DMS 273 (cell line): Measurements from ENCODE around the gene FAM98A.

Experiments
- DNase-seq: peaks from one replicate; lab custom pipeline; 2025; ENCODE audit not compliant: unreplicated experiment; lab: John Stamatoyannopoulos, UW

The FAM98A gene

GRCh38 chr2:33598561-33599174 is 431 bp downstream of the FAM98A start:
- peak; percentile 73 for DNase-seq

DNA sequence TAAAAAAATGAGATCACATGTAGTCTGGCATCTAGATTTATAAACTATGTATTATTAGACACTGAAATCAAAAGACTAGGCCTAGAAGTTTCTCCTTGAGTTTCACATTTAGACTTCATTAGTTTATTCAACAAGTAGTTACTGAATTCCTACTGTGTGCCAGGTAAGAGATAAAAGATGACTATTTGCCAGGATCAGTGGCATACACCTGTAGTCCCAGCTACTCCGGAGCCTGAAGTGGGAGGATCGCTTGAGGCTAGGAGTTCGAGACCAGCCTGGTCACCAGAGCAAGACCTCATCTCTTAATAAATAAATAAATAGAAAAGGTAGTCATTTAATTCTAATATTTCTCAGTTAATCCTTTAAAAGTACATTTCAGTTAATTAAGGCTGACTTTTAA is 2.1 kb downstream of the FAM98A start:
- no peak for DNase-seq

DNA sequence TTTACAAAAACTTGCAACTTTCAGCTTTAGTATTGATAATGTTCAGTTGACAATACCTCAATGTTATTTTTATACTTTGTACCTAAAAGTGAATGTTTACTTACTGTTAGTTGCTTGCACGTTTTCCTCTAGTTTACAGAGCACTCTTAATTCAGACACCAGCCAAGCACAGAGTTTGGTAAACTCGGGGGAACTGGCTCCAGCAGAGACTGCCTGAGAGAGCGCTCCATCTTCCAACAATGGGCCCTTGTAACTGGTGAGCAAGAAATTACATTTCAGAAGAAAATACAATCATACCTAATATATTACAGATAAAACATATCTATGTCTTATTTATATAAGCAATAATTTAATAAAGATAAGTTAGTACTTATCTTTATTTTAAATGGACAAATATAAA is 3.7 kb downstream of the FAM98A start:
- no peak for DNase-seq

DNA sequence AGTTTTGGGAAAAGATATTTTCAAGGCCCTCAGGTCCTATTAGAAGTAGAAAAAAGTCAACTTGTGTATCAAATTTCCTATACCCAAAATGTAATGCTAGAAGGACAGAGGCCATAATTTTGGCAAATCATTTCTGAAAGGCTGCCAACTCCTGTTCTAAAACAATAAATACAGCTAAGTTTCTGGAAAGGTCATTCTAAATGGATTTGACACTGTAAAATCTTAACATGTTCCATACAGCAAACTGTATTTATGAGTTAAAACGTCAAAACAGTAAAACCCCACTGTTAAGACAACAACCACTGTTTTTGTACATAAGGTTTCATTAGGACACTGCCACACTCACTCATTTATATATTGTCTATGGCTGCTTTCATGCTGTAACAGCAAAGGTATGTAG is 9.7 kb downstream of the FAM98A start:
- peak; percentile 12 for DNase-seq

DNA sequence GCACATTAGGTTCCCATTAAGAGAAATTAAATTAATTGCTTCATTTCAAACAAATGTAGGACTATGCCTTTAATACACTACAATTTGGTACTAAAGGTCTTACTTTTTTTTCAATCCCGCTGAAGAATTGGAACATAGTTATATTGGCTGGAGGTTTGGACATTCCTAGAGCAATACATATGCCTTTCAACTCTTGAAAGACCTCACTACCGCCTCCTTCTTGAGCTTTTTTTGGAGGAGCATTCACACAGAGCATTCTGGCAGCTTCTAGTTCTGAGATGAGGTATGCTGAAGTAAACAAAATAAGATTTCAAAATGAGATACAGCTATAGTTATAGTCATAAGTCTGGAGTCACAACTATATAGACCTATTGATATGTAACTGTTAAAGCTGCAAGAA is 10.9 kb downstream of the FAM98A start:
- no peak for DNase-seq

- no peak for DNase-seq
Measured at GRCh38 chr2:33586766-33587165, 12.3 kb downstream of the FAM98A start.

- DNase-seq = peak; percentile 58
Measured at GRCh38 chr2:33583194-33583938, 15.7 kb downstream of the FAM98A start.

- no peak for DNase-seq
Measured at GRCh38 chr2:33581872-33582271, 17.2 kb downstream of the FAM98A start.

GRCh38 chr2:33579227-33579626 is 19.9 kb downstream of the FAM98A start:
- DNase-seq = peak; percentile 70

- DNase-seq = no peak
Measured at GRCh38 chr2:33577668-33578067, 21.4 kb downstream of the FAM98A start.

DNA sequence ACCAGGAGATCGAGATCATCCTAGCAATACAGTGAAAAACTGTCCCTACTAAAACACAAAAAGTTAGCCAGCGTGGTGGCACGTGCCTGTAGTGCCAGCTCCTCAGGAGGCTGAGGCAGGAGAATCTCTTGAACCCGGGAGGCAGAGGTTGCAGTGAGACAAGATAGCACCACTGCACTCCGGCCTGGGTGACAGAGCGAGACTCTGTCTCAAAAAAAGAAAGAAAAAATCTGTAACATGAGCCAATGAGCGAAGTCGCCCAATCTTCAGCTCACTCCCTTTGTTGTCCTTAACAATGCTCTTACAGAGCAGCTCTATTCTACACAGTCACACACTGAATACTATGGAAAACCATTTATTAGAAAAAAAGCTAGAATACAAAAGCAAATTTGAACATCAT is 22.0 kb downstream of the FAM98A start:
- no peak for DNase-seq

GRCh38 chr2:33573657-33574056 is 25.4 kb downstream of the FAM98A start:
- no peak for DNase-seq

GRCh38 chr2:33570681-33571080 is 28.4 kb downstream of the FAM98A start:
- DNase-seq = no peak

GRCh38 chr2:33561872-33562271 is 37.2 kb downstream of the FAM98A start:
- no peak for DNase-seq

GRCh38 chr2:33560017-33560416 is 39.1 kb downstream of the FAM98A start:
- DNase-seq = no peak

GRCh38 chr2:33559328-33559727 is 39.8 kb downstream of the FAM98A start:
- DNase-seq = no peak

DNA sequence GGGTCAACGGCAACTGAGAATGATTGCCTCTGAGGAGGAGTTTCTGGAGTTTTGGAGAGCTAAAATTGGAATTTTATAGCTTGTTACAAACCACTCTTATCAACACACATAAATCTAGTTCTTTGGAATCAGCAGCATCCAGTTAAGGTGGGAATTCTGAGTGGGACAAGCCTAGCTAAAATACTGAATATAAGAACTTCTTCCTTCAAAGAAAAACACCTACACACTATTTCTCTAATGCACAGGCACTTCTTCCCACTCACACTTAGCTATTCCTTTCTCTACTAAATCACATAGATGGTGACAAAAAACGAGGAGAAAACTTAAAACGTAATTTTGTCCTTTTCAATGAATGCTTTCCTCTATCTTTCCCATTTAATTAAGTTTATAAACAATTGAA is 43.4 kb downstream of the FAM98A start:
- DNase-seq = no peak

DNA sequence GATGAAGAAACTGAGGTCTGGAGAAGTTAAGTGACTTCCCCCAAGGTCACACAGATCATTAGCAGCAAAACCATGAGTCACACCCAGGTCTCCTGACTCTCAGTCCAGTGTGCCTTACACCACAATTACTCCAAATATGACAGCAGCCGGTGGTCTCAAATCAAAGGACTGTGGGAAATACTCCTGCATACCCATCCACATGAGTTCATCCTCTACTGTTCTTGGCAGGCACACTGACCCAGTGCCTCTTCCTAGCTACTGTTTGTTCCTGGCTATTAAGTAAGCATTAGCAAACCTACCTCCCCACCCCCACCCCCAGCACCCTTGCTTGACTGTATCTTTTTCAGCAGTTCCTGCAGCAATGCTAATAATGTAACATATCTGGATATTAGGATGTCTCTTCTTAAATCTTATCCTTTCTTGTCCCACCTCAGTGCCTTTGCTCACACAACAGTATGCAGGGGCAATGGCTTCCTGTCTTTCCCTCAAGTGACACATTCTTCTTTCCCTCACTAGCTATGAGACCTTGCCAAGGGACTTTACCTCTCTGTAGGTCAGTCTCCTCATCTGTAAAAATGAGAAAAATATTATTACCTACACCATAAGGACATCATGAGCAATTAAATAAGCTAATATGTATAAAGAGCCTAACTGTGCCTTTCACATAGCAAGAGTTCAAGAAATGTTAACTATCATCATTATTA is 46.2 kb downstream of the FAM98A start:
- DNase-seq = no peak

- DNase-seq = no peak
Measured at GRCh38 chr2:33550206-33550605, 48.9 kb downstream of the FAM98A start.

DNA sequence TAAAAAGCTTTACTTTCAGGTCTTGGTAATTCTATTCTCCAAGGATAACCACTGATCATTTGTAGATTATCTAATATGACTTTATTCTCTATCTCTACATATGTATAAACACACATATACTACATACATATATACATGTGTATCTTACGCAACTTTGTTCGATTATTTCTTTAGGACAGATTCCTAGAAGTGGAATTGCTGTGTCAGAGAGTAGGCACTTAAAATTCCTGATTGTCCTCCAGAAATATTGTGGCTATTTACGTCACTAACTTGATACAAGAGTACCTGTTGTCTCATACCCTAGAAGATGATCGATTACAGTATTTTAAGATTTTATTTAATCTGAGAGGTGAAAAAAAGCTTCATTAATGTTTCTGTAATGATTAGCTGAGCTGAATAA is 57.9 kb downstream of the FAM98A start:
- DNase-seq = no peak

DNA sequence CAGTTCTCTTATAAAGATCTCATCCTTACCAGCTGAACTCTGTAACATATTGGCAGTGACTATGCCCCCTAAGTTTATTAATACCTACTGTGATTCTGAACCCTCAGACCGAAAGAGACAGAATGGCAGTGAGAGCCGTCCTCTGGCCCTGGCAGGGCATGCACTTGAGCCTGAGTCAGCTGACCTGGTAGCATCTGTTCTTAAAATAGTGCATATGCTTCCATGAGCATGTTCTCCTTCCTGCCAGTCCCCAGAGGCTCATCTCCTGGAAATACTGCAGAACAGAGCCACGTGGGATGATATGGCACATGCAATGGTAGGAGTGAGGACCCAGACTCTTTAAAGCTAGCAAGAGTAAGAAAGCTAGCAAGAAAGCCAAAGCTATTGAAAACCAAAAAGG is 63.7 kb downstream of the FAM98A start:
- DNase-seq = peak; percentile 91
